NOMO-1 treated with DMSO at 0.1 percent for 48 hours (cell line): Measurements from ENCODE around the gene RAB6B.

Experiments
- DNase-seq: peaks from one replicate; lab custom pipeline; 2025; ENCODE audit not compliant: unreplicated experiment; lab: John Stamatoyannopoulos, UW

Gene RAB6B

GRCh38 chr3:133931084-133931483 is 35.4 kb upstream of the RAB6B start:
- DNase-seq = no peak

GRCh38 chr3:133930341-133930933 is 34.8 kb upstream of the RAB6B start:
- peak; percentile 62 for DNase-seq

- DNase-seq = no peak
Observed at GRCh38 chr3:133928903-133929607, 33.4 kb upstream of the RAB6B start.

- DNase-seq = no peak
Observed at GRCh38 chr3:133928136-133928893, 32.6 kb upstream of the RAB6B start.

- peak; percentile 21 for DNase-seq
Observed at GRCh38 chr3:133927540-133928066, 31.9 kb upstream of the RAB6B start.

- no peak for DNase-seq
Observed at GRCh38 chr3:133926736-133927539, 31.3 kb upstream of the RAB6B start.

- DNase-seq = no peak
Observed at GRCh38 chr3:133925960-133926735, 30.5 kb upstream of the RAB6B start.

- no peak for DNase-seq
Observed at GRCh38 chr3:133924041-133924440, 28.4 kb upstream of the RAB6B start.

- no peak for DNase-seq
Observed at GRCh38 chr3:133921592-133921991, 25.9 kb upstream of the RAB6B start.

- DNase-seq = no peak
Observed at GRCh38 chr3:133917144-133917543, 21.5 kb upstream of the RAB6B start.

- no peak for DNase-seq
Observed at GRCh38 chr3:133915685-133916658, 20.3 kb upstream of the RAB6B start.

GRCh38 chr3:133914839-133915600 is 19.3 kb upstream of the RAB6B start:
- no peak for DNase-seq

GRCh38 chr3:133910422-133910821 is 14.7 kb upstream of the RAB6B start:
- DNase-seq = no peak

GRCh38 chr3:133905376-133905775 is 9.7 kb upstream of the RAB6B start:
- no peak for DNase-seq

GRCh38 chr3:133901847-133902246 is 6.2 kb upstream of the RAB6B start:
- no peak for DNase-seq

- no peak for DNase-seq
Observed at GRCh38 chr3:133901083-133901482, 5.4 kb upstream of the RAB6B start.

GRCh38 chr3:133899311-133899710 is 3.6 kb upstream of the RAB6B start:
- DNase-seq = no peak

GRCh38 chr3:133897547-133897946 is 1.9 kb upstream of the RAB6B start:
- DNase-seq = no peak
